Lung (tissue), 12 donors: ENCODE results near the gene CXorf49. TPM values are rescaled to one million over a fixed set of nuclear protein-coding genes. Genes with fewer than 3 reads are reported as not detected.
"Not testable (repeated sequence)": the region's sequence is repeated elsewhere in the genome, so short reads cannot be mapped to it uniquely, and the experiment has no call there.

Experiments used
- ATAC-seq: fragments of 200-7000 bp; cut with Tn5 transposase; one replicate; pipeline ENCODE4 v1.9.1; 2020; ENCODE audit warnings: moderate number of reproducible peaks; ENCODE audit not compliant: insufficient read depth, low FRiP score
- DNase-seq, 3 donors: peaks; one replicate each; pipeline ENCODE4 v3.0.0-alpha.2; 2013 to 2017
- H3K27ac ChIP-seq, 2 donors: one replicate each; pipeline ENCODE4 v1.5.1; 2013; ENCODE audit warnings: mild to moderate bottlenecking in 2 of 2, moderate library complexity in 2 of 2, control low read depth in 1 of 2, inconsistent platforms in 1 of 2, low read depth in 1 of 2, low read length in 1 of 2
- H3K27me3 ChIP-seq, 3 donors: one replicate each; pipeline ENCODE4 v1.5.1; 2013; ENCODE audit warnings: low read length in 2 of 3; ENCODE audit not compliant: control insufficient read depth in 3 of 3, insufficient read depth in 3 of 3
- H3K36me3 ChIP-seq, 4 donors: one replicate each; pipeline ENCODE4 v1.5.1; 2013; ENCODE audit warnings: low read length in 4 of 4, mild to moderate bottlenecking in 1 of 4, moderate library complexity in 1 of 4; ENCODE audit not compliant: control insufficient read depth in 4 of 4, insufficient read depth in 4 of 4
- H3K4me1 ChIP-seq, 5 donors: one replicate each; pipeline ENCODE4 v1.5.1; 2013; ENCODE audit warnings: low read length in 5 of 5, mild to moderate bottlenecking in 2 of 5, moderate library complexity in 1 of 5; ENCODE audit not compliant: control insufficient read depth in 5 of 5, insufficient read depth in 5 of 5
- H3K4me3 ChIP-seq: one replicate; pipeline ENCODE4 v1.5.1; 2013; ENCODE audit warnings: mild to moderate bottlenecking, control low read depth, moderate library complexity
- H3K9ac ChIP-seq, 2 donors: one replicate each; pipeline ENCODE4 v1.5.1; 2013; ENCODE audit warnings: low read length in 2 of 2, control low read depth in 1 of 2; ENCODE audit not compliant: insufficient read depth in 1 of 2
- H3K9me3 ChIP-seq, 4 donors: one replicate each; pipeline ENCODE4 v1.5.1; 2013; ENCODE audit warnings: low read length in 3 of 4, mild to moderate bottlenecking in 1 of 4, moderate library complexity in 1 of 4; ENCODE audit not compliant: control insufficient read depth in 4 of 4, insufficient read depth in 3 of 4
- WGBS, 2 donors: extraction: QIAGEN DNeasy Blood & Tissue Kit; methylation state at CpG; one replicate each; pipeline ENCODE4 v1.1.7; 2013; 5-methylcytosine and 5-hydroxymethylcytosine counted together
- polyA plus RNA-seq, 2 donors: library from polyadenylated mRNA; stranded (reverse); fragments of 200-250 nt; gene quantifications; one replicate each; pipeline ENCODE4 v1.2.1, GENCODE V29; 2013
- total RNA-seq, 2 donors: library from RNA; depleted of rRNA in 1 of 2; stranded (reverse); fragments of >200 nt in 1 of 2; gene quantifications; one replicate each; pipeline ENCODE4 v1.2.1, GENCODE V29; 2014 to 2021
- TF ChIP-seq, protein P1 (sequence below): IDR thresholded peaks from 2 replicates; pipeline ENCODE4 v1.5.1; 2012; ENCODE audit warnings: mild to moderate bottlenecking; ENCODE audit errors: control extremely low read depth, extremely low read depth
- donor health status: control.
- donor health status: control.
- donor health status: Bipolar disorder and iron deficiency.
- donor health status: healthy.
- donor health status: DM: yes; HTN: yes; CAD: no.

CXorf49 gene
- total and polyA plus RNA-seq, 4 donors, result not detected

DNA sequence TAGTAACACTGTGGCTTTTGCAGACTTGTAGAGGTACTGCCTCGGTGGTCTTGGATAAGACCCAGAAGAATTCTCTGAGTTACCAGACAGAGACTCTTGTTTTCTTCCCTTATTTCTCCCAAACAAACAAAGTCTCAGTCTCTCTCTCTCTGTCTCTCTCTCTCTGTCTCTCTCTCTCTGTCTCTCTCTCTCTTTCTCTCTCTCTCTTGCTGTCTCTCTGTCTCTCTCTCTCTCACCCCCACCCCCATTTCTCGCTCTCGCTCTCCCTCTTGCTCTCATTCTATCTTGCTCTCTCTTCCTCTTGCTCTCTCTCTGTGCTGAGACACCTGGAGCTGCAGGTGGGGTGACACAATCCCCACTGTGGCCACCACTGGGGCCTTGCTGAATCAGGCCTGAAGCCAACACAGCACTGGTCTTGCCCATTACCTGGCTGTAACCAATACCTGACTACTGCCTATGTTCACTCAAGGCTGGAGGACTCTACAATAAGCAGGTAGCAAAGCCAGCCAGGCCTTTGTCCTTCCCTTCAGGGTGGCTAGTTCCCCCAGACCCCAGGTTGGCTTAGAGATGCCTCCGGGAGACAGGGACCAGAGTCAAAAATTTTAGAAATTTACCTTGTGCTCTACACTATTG, 38.4 kb downstream of the CXorf49 start:
- H3K9ac ChIP-seq, result no peak overlapping the region
- no peaks in the 10 kb centered on the region for H3K4me1 ChIP-seq
- no peaks in the 10 kb centered on the region for H3K36me3 ChIP-seq
- DNase-seq (no peak), ATAC-seq (no peak)
- no peaks in the 10 kb centered on the region for H3K27me3 ChIP-seq
- no peak overlapping the region for H3K4me3 ChIP-seq
- TF ChIP-seq, protein P1, sequence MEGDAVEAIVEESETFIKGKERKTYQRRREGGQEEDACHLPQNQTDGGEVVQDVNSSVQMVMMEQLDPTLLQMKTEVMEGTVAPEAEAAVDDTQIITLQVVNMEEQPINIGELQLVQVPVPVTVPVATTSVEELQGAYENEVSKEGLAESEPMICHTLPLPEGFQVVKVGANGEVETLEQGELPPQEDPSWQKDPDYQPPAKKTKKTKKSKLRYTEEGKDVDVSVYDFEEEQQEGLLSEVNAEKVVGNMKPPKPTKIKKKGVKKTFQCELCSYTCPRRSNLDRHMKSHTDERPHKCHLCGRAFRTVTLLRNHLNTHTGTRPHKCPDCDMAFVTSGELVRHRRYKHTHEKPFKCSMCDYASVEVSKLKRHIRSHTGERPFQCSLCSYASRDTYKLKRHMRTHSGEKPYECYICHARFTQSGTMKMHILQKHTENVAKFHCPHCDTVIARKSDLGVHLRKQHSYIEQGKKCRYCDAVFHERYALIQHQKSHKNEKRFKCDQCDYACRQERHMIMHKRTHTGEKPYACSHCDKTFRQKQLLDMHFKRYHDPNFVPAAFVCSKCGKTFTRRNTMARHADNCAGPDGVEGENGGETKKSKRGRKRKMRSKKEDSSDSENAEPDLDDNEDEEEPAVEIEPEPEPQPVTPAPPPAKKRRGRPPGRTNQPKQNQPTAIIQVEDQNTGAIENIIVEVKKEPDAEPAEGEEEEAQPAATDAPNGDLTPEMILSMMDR, result no peak
- WGBS, 2 donors, result 86 to 94% methylated on average over 4 of the region's 4 CpGs
- H3K9me3 ChIP-seq, result peaks cover 0 to 10% (median 0%) of the 10 kb centered on the region in 4 donors
- no peak overlapping the region for H3K27ac ChIP-seq

DNA sequence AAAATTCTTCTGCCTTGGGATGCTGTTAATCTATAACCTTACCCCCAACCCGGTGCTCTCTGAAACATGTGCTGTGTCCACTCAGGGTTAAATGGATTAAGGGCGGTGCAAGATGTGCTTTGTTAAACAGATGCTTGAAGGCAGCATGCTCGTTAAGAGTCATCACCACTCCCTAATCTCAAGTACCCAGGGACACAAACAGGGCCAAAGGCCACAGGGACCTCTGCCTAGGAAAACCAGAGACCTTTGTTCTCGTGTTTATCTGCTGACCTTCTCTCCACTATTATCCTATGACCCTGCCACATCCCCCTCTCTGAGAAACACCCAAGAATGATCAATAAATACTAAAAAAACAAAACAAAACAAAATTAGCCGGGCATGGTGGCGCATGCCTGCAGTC, 40.9 kb downstream of the CXorf49 start:
- WGBS, 2 donors, result 77 to 100% methylated on average over 2 to 5 of the region's 6 CpGs
- H3K4me3 ChIP-seq, H3K27ac ChIP-seq, H3K27me3 ChIP-seq, DNase-seq, ATAC-seq, H3K9ac ChIP-seq, H3K36me3 ChIP-seq, H3K4me1 ChIP-seq: not testable (repeated sequence)
- H3K9me3 ChIP-seq, result peaks cover 0 to 13% (median 0%) of the 10 kb centered on the region in 4 donors

DNA sequence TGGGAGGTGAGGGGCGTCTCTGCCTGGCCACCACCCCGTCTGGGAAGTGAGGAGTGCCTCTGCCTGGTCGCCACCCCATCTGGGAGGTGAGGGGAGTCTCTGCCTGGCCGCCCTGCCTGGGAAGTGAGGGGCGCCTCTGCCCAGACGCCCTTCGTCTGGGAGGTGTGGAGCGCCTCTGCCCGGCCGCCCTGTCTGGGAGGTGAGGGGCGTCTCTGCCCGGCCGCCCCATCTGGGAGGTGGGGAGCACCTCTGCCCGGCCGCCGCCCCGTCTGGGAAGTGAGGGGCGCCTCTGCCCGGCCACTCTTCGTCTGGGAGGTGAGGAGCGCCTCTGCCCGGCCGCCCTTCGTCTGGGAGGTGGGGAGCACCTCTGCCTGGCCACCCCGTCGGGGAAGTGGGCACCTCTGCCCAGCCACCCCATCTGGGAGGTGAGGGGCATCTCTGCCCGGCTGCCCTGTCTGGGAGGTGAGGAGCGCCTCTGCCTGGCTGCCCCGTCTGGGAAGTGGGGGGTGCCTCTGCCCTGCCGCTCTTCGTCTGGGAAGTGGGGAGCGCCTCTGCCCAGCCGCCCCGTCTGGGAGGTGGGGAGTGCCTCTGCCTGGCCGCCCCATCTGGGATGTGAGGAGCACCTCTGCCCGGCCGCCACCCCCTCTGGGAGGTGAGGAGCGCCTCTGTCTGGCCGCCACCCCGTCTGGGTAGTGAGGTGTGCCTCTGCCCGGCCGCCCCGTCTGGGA, 41.9 kb downstream of the CXorf49 start:
- DNase-seq, H3K4me1 ChIP-seq, H3K36me3 ChIP-seq, H3K9ac ChIP-seq, H3K27ac ChIP-seq, ATAC-seq, H3K4me3 ChIP-seq, H3K27me3 ChIP-seq: not testable (repeated sequence)
- H3K9me3 ChIP-seq, result peaks cover 0 to 13% (median 0%) of the 10 kb centered on the region in 4 donors
- 89 to 96% methylated on average over 5 to 43 of the region's 43 CpGs for WGBS, 2 donors

DNA sequence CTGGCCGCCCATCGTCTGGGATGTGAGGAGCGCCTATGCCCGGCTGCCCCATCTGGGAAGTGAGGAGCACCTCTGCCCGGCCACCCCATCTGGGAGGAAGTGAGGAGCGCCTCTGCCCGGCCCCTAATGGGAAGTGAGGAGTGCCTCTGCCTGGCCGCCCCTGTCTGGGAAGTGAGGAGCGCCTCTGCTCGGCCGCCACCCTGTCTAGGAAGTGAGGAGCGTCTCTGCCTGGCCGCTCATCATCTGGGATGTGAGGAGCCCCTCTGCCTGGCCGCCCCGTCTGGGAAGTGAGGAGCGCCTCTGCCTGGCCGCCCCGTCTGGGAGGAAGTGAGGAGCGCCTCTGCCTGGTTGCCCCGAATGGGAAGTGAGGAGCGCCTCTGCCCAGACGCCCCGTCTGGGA, 42.4 kb downstream of the CXorf49 start:
- peaks cover 0 to 13% (median 0%) of the 10 kb centered on the region in 4 donors for H3K9me3 ChIP-seq
- ATAC-seq, DNase-seq, H3K4me3 ChIP-seq, H3K27ac ChIP-seq, H3K36me3 ChIP-seq, H3K9ac ChIP-seq, H3K27me3 ChIP-seq, H3K4me1 ChIP-seq: not testable (repeated sequence)
- WGBS, 2 donors, result 98 to 100% methylated on average over 6 to 23 of the region's 23 CpGs

DNA sequence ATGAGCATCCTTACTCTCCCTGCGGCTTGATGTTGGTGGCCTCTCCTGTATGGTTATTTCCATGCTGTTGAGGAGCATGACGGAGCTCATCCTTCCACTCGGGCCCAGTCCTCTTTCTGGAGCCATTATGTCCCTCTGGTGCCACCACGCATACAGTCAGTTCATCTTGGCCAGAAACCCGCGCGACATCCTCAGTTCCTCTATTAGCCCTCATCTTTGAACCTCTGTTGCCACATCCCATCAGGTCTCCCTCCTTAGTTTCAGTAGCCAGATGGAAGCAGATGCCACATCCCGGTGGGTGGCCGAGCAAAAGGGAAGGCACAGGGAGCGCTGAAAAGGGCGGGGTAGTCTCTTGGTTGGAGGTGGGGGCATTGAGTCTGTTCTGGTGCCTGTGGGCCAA, 46.1 kb downstream of the CXorf49 start:
- Histone ChIP-seq H3K36me3 (no peaks in the 10 kb centered on the region), H3K27me3 (no peaks in the 10 kb centered on the region), H3K9ac (no peak overlapping the region), H3K27ac (no peak overlapping the region), H3K4me1 (no peaks in the 10 kb centered on the region), H3K9me3 (peaks cover 0 to 13% (median 0%) of the 10 kb centered on the region in 4 donors), H3K4me3 (no peak overlapping the region)
- DNase-seq (no peak), ATAC-seq (no peak)
- TF ChIP-seq, protein P1, result no peak
- WGBS, 2 donors, result 87 to 90% methylated on average over 10 to 11 of the region's 11 CpGs
